SK-N-SH (cell line): ENCODE data around the gene SOCS7. TPM values are rescaled to one million over a fixed set of nuclear protein-coding genes. Genes with fewer than 3 reads are reported as not detected.

Experiments
- CTCF ChIA-PET: fragments of 300-600, 350-600 bp; formaldehyde crosslinking; extraction: SDS; loops from one replicate; lab custom pipeline; 2021; lab: Yijun Ruan, JAX
- POLR2A ChIA-PET: fragments of 350-600 bp; sonication (Branson Sonifier 250); formaldehyde crosslinking; extraction: SDS; loops from one replicate; lab custom pipeline; 2020; ENCODE audit warnings: antibody characterized with exemption, inconsistent platforms; lab: Yijun Ruan, JAX
- DNase-seq: peaks from one replicate; pipeline ENCODE4 v3.0.0; 2012
- H2AFZ ChIP-seq: fragments of 200-600 bp; sonication (generic); 2 replicates; pipeline ENCODE4 v1.8.1; 2016; ENCODE audit warnings: antibody characterized with exemption, mild to moderate bottlenecking, low read depth
- H3F3A ChIP-seq: fragments of 200-600 bp; sonication (generic); replicated peaks from 2 replicates; pipeline ENCODE3; 2016; ENCODE audit warnings: antibody characterized with exemption, mild to moderate bottlenecking; ENCODE audit not compliant: insufficient read depth
- H3K27ac ChIP-seq, 2 experiments: fragments of 200-500 bp in 1 of 2; fragments of 200-600 bp in 1 of 2; sonication (Bioruptor generic) in 1 of 2; sonication (generic), shearing (Covaris generic) in 1 of 2; 2 replicates each; pipeline versions ENCODE4 v1.5.1 to v1.6.1; 2014 to 2016; ENCODE audit warnings: low read depth in 2 of 2, inconsistent platforms in 1 of 2, low read length in 1 of 2, mild to moderate bottlenecking in 1 of 2, mixed read lengths in 1 of 2
- H3K27me3 ChIP-seq: fragments of 200-600 bp; sonication (generic), shearing (Covaris generic); 2 replicates; pipeline ENCODE4 v1.6.1; 2016; ENCODE audit warnings: mixed run types; ENCODE audit not compliant: insufficient read depth
- H3K36me3 ChIP-seq, 2 experiments: fragments of 200-500 bp in 1 of 2; fragments of 200-600 bp in 1 of 2; sonication (Bioruptor generic) in 1 of 2; sonication (generic) in 1 of 2; replicated peaks in 1 of 2; 2 replicates each; pipeline versions ENCODE3 to v1.5.1; 2014 to 2016; ENCODE audit warnings: low read length in 1 of 2, mild to moderate bottlenecking in 1 of 2; ENCODE audit not compliant: insufficient read depth in 2 of 2, control insufficient read depth in 1 of 2
- H3K4me1 ChIP-seq, 2 experiments: fragments of 200-500 bp in 1 of 2; fragments of 200-600 bp in 1 of 2; sonication (Bioruptor generic) in 1 of 2; sonication (generic), shearing (Covaris generic) in 1 of 2; 2 replicates each; pipeline versions ENCODE4 v1.5.1 to v1.6.1; 2014 to 2016; ENCODE audit warnings: low read depth in 1 of 2, low read length in 1 of 2, mixed run types in 1 of 2; ENCODE audit not compliant: insufficient read depth in 2 of 2, control insufficient read depth in 1 of 2
- H3K4me2 ChIP-seq: fragments of 200-600 bp; sonication (generic), shearing (Covaris generic); 2 replicates; pipeline ENCODE4 v1.6.1; 2017; ENCODE audit warnings: mixed run types
- H3K4me3 ChIP-seq, 2 experiments: fragments of 200-500 bp in 1 of 2; fragments of 200-600 bp in 1 of 2; sonication (Bioruptor generic) in 1 of 2; sonication (generic), shearing (Covaris generic) in 1 of 2; 2 replicates each; pipeline versions ENCODE4 v1.5.1 to v1.8.1; 2014 to 2016; ENCODE audit warnings: low read depth in 2 of 2, inconsistent platforms in 1 of 2, low read length in 1 of 2, mild to moderate bottlenecking in 1 of 2, mixed read lengths in 1 of 2, moderate library complexity in 1 of 2
- H3K79me2 ChIP-seq: fragments of 200-600 bp; sonication (generic); 2 replicates; pipeline ENCODE4 v1.8.1; 2017; ENCODE audit warnings: mild to moderate bottlenecking; ENCODE audit not compliant: insufficient read depth
- H3K9ac ChIP-seq: fragments of 200-600 bp; sonication (generic); 2 replicates; pipeline ENCODE4 v1.6.1; 2017; ENCODE audit warnings: mixed run types
- H3K9me2 ChIP-seq: fragments of 200-600 bp; sonication (generic); 2 replicates; pipeline ENCODE4 v1.6.1; 2017; ENCODE audit warnings: mixed run types
- H3K9me3 ChIP-seq: fragments of 200-600 bp; sonication (generic); 2 replicates; pipeline ENCODE4 v1.6.1; 2017; ENCODE audit warnings: mixed run types, mild to moderate bottlenecking, moderate library complexity
- H4K20me1 ChIP-seq: fragments of 200-600 bp; sonication (generic); 2 replicates; pipeline ENCODE4 v1.6.1; 2017; ENCODE audit warnings: mild to moderate bottlenecking, mixed run types; ENCODE audit not compliant: insufficient read depth
- EP300 ChIP-seq, 2 experiments: IDR thresholded peaks; 2 replicates each; pipeline versions ENCODE4 v1.4.0 to v1.6.1; 2012; ENCODE audit warnings: borderline replicate concordance in 1 of 2, low read depth in 1 of 2, low read length in 1 of 2
- EZH2phosphoT487 ChIP-seq: fragments of 200-600 bp; sonication (generic); IDR thresholded peaks from 2 replicates; pipeline ENCODE4 v1.6.1; 2017; ENCODE audit warnings: low read depth, mixed run types, mild to moderate bottlenecking, antibody characterized with exemption, moderate library complexity, borderline replicate concordance
- FOSL2 ChIP-seq: IDR thresholded peaks from 2 replicates; pipeline ENCODE4 v1.4.0; 2012; ENCODE audit warnings: low read depth, mild to moderate bottlenecking, moderate library complexity, borderline replicate concordance
- FOXJ3 ChIP-seq: sonication (generic); formaldehyde crosslinking; IDR thresholded peaks from 2 replicates; pipeline ENCODE4 v1.5.1; 2020; ENCODE audit warnings: mild to moderate bottlenecking, missing genetic modification reagents
- FOXM1 ChIP-seq: IDR thresholded peaks from 2 replicates; pipeline ENCODE4 v1.4.0; 2012; ENCODE audit warnings: low read depth, mild to moderate bottlenecking
- GABPA ChIP-seq: IDR thresholded peaks from 2 replicates; pipeline ENCODE4 v1.4.0; 2012; ENCODE audit warnings: low read depth, mild to moderate bottlenecking
- IRF3 ChIP-seq: fragments of 150-350 bp; IDR thresholded peaks from 2 replicates; pipeline ENCODE4 v1.6.1; 2016; ENCODE audit warnings: mild to moderate bottlenecking, low read depth, low read length
- MEF2A ChIP-seq: IDR thresholded peaks from 2 replicates; pipeline ENCODE4 v1.4.0; 2012; ENCODE audit warnings: low read depth, borderline replicate concordance
- NFIC ChIP-seq: IDR thresholded peaks from 2 replicates; pipeline ENCODE4 v1.4.0; 2012; ENCODE audit warnings: borderline replicate concordance
- NRF1 ChIP-seq: IDR thresholded peaks from 2 replicates; pipeline ENCODE4 v1.6.1; 2012; ENCODE audit warnings: low read depth, mild to moderate bottlenecking, low read length
- POLR2AphosphoS5 ChIP-seq: IDR thresholded peaks from 2 replicates; pipeline ENCODE4 v1.6.1; 2012; ENCODE audit warnings: low read depth, low read length
- TCF12 ChIP-seq: IDR thresholded peaks from 2 replicates; pipeline ENCODE4 v1.4.0; 2012
- TEAD4 ChIP-seq: IDR thresholded peaks from 2 replicates; pipeline ENCODE4 v1.4.0; 2012; ENCODE audit warnings: mild to moderate bottlenecking, borderline replicate concordance; ENCODE audit not compliant: insufficient read depth
- USF2 ChIP-seq: fragments of 150-350 bp; IDR thresholded peaks from 2 replicates; pipeline ENCODE4 v1.6.1; 2017; ENCODE audit warnings: antibody characterized with exemption, low read length, low read depth, borderline replicate concordance
- WGBS: methylation state at CpG from one replicate; pipeline ENCODE4 v1.1.6; 2017; ENCODE audit warnings: low lambda C conversion rate; 5-methylcytosine and 5-hydroxymethylcytosine counted together
- polyA plus RNA-seq, 3 experiments: library from polyadenylated mRNA; depleted of rRNA; stranded (reverse); fragments of >200 nt; gene quantifications; 2 replicates each; pipeline ENCODE4 v1.2.3, GENCODE V29; 2012
- TF ChIP-seq, protein P1 (sequence below): IDR thresholded peaks from 2 replicates; pipeline ENCODE4 v1.4.0; 2012; ENCODE audit warnings: low read depth
- TF ChIP-seq, protein P2 (sequence below): IDR thresholded peaks from 2 replicates; pipeline ENCODE4 v1.4.0; 2012; ENCODE audit warnings: low read depth, borderline replicate concordance
- TF ChIP-seq, protein P3 (sequence below): IDR thresholded peaks from 2 replicates; pipeline ENCODE4 v1.4.0; 2012; ENCODE audit warnings: low read depth, borderline replicate concordance
- TF ChIP-seq, protein P4 (sequence below): IDR thresholded peaks from 2 replicates; pipeline ENCODE4; 2012

The SOCS7 gene
- polyA plus RNA-seq, 1 of the 3 experiments (the other 2 are of a cell fraction), result 7.4 TPM

- peak; percentile 62 for DNase-seq
- TF ChIP-seq EZH2phosphoT487 (no peak), FOSL2 (no peak), FOXJ3 (CRISPR knock-in tag) (no peak), EP300 (IDR thresholded peaks at IDR 0.05; ENCODE audit: borderline replicate concordance in 1 of 2, low read depth in 1 of 2, low read length in 1 of 2) (no peak), TCF12 (no peak), FOXM1 (no peak), GABPA (no peak), USF2 (no peak), IRF3 (no peak), NFIC (no peak), MEF2A (no peak), TEAD4 (no peak), POLR2AphosphoS5 (no peak), NRF1 (no peak)
- TF ChIP-seq, protein P1, sequence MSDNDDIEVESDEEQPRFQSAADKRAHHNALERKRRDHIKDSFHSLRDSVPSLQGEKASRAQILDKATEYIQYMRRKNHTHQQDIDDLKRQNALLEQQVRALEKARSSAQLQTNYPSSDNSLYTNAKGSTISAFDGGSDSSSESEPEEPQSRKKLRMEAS, result no peak
- TF ChIP-seq, protein P2, sequence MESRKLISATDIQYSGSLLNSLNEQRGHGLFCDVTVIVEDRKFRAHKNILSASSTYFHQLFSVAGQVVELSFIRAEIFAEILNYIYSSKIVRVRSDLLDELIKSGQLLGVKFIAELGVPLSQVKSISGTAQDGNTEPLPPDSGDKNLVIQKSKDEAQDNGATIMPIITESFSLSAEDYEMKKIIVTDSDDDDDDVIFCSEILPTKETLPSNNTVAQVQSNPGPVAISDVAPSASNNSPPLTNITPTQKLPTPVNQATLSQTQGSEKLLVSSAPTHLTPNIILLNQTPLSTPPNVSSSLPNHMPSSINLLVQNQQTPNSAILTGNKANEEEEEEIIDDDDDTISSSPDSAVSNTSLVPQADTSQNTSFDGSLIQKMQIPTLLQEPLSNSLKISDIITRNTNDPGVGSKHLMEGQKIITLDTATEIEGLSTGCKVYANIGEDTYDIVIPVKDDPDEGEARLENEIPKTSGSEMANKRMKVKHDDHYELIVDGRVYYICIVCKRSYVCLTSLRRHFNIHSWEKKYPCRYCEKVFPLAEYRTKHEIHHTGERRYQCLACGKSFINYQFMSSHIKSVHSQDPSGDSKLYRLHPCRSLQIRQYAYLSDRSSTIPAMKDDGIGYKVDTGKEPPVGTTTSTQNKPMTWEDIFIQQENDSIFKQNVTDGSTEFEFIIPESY, result no peak
- TF ChIP-seq, protein P3, sequence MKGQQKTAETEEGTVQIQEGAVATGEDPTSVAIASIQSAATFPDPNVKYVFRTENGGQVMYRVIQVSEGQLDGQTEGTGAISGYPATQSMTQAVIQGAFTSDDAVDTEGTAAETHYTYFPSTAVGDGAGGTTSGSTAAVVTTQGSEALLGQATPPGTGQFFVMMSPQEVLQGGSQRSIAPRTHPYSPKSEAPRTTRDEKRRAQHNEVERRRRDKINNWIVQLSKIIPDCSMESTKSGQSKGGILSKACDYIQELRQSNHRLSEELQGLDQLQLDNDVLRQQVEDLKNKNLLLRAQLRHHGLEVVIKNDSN, result no peak
- TF ChIP-seq, protein P4, sequence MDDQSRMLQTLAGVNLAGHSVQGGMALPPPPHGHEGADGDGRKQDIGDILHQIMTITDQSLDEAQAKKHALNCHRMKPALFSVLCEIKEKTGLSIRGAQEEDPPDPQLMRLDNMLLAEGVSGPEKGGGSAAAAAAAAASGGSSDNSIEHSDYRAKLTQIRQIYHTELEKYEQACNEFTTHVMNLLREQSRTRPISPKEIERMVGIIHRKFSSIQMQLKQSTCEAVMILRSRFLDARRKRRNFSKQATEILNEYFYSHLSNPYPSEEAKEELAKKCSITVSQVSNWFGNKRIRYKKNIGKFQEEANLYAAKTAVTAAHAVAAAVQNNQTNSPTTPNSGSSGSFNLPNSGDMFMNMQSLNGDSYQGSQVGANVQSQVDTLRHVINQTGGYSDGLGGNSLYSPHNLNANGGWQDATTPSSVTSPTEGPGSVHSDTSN, result no peak
- ChIA-PET CTCF (interaction anchor here (0.9 to 24.7 kb wide), 7 partner anchors 11 to 157 kb away, joined by 3 to 423 read pairs (median 6); no protein-coding TSS in a partner anchor), POLR2A (interaction anchor here (1.1 to 1.4 kb wide), 3 partner anchors 48 to 62 kb away, joined by 3 to 5 read pairs (median 4); no protein-coding TSS in a partner anchor)
- Histone ChIP-seq H4K20me1 (peaks cover 45% of the 10 kb centered on the region), H3K27me3 (no peaks in the 10 kb centered on the region), H3K4me2 (peak overlapping the region; percentile 89), H3K9me2 (no peaks in the 10 kb centered on the region), H3K36me3 (no peaks in the 10 kb centered on the region), H3K4me3 (peak overlapping the region; percentile 68 to 77), H3K27ac (peak overlapping the region; percentile 27 to 43; a peak in 3 of 4 replicates), H3K9ac (peak overlapping the region; percentile 78), H3K9me3 (no peaks in the 10 kb centered on the region), H3K79me2 (peaks cover 53% of the 10 kb centered on the region), H2AFZ (no peak overlapping the region), H3K4me1 (peaks cover 7 to 21% of the 10 kb centered on the region in 2 experiments; a peak in 1 of 4 replicates), H3F3A (peaks cover 14% of the 10 kb centered on the region)
- WGBS, result under 1% methylated on average over 23 of the region's 72 CpGs
These were observed 821 bp downstream of the SOCS7 start for GRCh38 chr17:38352245-38353085.
